H7 (cell line): ENCODE results near the gene ARHGAP25. TPM values are rescaled to one million over a fixed set of nuclear protein-coding genes. Genes with fewer than 3 reads are reported as not detected.

ENCODE experiments used
- DNase-seq: peaks from one replicate; pipeline ENCODE4 v3.0.0; 2012
- H3K27me3 ChIP-seq: 2 replicates; pipeline ENCODE4 v1.6.0; 2011; ENCODE audit warnings: mild to moderate bottlenecking, low read length; ENCODE audit not compliant: control insufficient read depth, insufficient read depth
- H3K36me3 ChIP-seq: replicated peaks from 2 replicates; pipeline ENCODE4 v1.5.1; 2011; ENCODE audit warnings: low read length; ENCODE audit not compliant: control insufficient read depth, insufficient read depth
- H3K4me3 ChIP-seq: 2 replicates; pipeline ENCODE4 v1.5.1; 2011; ENCODE audit warnings: low read depth, mild to moderate bottlenecking, control low read depth, low read length, moderate library complexity; ENCODE audit not compliant: insufficient read depth
- total RNA-seq: library from RNA; depleted of rRNA; stranded (reverse); fragments of >200 nt; shearing (Covaris generic); gene quantifications from 2 replicates; pipeline ENCODE4 v1.2.3, GENCODE V29; 2014

ARHGAP25 gene
- total RNA-seq, 1 experiment from 2014 or later, result 4.1 TPM

DNA sequence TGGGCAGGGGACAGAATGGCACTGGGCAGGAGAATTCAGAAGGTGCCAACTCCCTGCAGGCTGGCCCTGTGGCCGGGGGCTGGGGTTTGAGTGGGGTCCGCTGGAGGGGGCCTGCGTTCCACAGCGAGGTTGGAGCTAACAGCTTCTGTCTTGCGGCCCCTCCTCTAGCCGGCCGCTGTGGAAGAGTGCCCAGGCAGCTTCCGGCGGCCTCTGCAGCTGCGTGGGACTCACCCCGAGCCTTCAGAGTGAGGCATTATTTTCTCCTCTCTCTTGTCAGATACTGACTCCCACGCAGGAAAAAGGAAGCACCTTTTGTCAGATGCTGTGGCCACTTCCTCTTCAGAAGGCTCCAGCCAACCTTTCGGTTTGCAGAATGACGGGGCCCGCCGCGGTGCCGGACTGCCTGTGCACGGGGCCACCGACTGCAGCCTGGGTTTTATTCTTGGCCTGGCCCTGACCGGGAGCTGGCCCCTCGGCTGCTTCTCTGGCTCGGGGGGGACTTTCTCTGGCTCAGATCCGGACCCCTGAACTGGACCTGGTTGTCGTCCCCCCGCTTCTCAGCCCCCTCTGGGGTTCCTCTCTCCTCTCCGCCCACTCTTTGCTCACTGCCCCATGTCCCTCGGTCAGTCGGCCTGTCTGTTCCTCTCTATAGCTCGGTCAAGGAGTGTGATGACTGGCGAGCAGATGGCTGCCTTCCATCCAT lies 40.1 kb downstream of the ARHGAP25 start:
- H3K27me3 ChIP-seq, result no peaks in the 10 kb centered on the region
- no peaks in the 10 kb centered on the region for H3K36me3 ChIP-seq
- H3K4me3 ChIP-seq, result no peak overlapping the region
- no peak for DNase-seq

DNA sequence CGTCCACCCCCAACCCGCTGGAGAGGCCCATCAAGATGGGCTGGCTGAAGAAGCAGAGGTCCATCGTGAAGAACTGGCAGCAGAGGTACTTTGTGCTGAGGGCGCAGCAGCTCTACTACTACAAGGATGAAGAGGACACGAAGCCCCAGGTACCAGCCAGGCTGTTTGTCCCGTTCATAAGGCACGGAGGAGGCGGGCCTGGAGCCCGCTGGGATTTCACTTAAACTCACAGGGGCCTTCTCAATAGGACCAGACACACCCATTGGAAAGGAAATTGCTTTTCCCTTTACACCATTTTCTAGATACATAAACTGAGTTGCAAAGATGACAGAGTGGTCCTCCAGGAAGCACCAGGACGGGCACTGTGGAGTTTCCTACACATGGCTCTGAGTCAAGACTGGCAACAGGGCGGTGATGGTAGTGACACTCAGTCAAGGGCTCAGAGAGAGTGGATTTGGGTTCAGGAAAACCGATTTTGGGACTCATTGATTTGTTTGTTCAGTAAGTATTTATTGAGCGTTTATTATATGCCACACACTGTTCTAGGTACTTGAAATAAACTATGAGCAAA lies 40.7 kb downstream of the ARHGAP25 start:
- no peak overlapping the region for H3K4me3 ChIP-seq
- H3K36me3 ChIP-seq, result no peaks in the 10 kb centered on the region
- no peak for DNase-seq
- H3K27me3 ChIP-seq, result no peaks in the 10 kb centered on the region

DNA sequence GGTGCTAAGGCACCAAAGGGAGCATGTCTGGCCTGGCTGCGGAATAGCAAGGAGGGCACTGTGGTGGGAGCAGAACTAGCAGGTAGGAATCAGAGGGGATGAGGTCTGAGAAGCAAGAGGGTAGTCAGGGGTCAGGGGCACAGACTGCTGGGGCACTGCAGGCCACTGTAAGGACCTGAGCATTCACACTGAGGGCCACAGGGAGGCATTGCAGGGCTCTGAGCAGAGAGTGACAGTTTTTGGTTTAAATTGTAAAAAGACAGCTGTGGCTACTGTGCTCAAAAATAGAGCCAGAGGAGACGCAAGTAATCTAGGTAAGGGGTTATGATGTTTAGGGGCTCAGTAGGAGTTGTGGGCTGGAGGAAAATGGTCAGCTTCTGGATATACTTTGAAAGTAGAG lies 41.5 kb downstream of the ARHGAP25 start:
- DNase-seq, result peak; percentile 43
- Histone ChIP-seq H3K27me3 (no peaks in the 10 kb centered on the region), H3K4me3 (no peak overlapping the region), H3K36me3 (no peaks in the 10 kb centered on the region)

DNA sequence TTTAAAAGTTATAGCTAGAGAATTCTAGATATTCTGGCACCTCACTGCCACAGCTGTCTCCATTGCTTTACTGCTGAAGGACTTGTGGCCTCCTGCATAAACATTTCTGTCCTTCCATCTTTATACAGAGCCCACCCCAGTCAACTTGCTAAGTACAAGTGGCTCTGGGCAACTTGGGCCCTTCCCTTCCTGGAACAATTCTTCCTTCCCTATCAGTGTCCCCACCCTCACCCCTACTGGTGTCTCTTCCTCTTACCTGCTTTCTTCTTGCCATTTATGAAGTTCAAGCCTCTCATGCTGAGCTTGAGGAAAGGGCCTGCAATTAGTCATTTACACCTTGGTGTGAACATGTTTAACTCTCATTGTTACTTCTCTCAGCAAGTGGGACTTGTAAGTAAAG lies 45.0 kb downstream of the ARHGAP25 start:
- H3K27me3 ChIP-seq, result no peaks in the 10 kb centered on the region
- H3K4me3 ChIP-seq, result no peak overlapping the region
- DNase-seq, result no peak

DNA sequence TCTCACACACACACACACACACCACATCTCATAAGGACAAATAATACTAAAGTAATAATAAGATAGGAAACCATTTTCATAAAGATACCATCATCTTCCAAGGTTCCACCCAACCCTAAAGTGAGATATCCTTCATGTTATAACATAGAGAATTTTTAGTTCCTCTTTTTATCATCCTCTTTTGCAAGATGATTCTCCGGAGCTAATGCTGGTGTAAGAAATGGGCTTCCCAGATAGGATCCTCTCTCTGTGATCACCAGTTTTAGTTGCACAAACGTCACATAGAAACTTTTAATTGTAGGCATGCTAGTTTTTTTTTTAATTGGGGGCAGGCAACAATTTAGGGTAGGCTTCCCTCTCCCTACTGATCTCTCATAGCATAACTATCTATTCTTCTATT lies 49.6 kb downstream of the ARHGAP25 start:
- no peak for DNase-seq
- no peak overlapping the region for H3K4me3 ChIP-seq
- H3K27me3 ChIP-seq, result no peaks in the 10 kb centered on the region
- H3K36me3 ChIP-seq, result no peaks in the 10 kb centered on the region

More for the DNA sequence above, 45.0 kb downstream of the ARHGAP25 start:
- no peaks in the 10 kb centered on the region for H3K36me3 ChIP-seq

DNA sequence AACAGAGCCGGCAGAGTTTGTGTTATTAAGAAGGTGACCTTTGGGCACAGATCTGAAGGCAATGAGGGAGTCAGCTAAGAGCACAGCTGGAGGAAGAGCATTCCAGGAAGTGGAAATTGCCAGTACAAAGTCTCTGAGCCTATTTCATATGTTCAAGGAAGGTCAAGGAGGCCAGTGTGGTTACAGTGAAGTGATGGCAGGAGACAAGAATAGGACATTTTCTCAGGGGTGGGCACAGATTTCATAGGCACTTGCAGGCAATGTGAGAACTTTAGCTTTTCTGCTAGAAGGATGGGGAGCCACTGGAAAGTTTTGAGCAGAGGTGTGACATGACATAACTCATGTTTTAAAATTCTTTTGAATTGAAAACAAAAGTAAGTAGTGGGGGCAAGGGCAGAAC lies 50.3 kb downstream of the ARHGAP25 start:
- H3K36me3 ChIP-seq, result no peaks in the 10 kb centered on the region
- H3K4me3 ChIP-seq, result no peak overlapping the region
- no peaks in the 10 kb centered on the region for H3K27me3 ChIP-seq
- DNase-seq, result no peak

DNA sequence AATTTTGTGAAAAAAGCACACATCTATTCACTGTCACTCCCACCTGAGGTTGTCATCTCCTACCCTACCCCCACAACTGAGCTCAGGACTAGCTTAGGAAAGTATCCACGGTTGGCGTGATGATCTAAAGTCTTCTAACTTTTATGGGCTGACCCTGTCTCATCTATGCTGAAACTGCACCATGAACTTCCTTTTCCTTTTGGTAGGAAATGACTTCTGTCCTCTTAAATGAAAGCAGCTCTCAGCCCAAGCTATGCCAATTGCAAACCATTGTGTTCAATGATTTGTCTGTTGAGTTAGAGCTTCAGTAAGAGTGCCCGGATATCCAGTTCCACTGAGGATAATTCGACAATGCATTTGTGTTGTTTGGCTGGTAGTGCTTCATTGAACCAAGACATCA lies 52.7 kb downstream of the ARHGAP25 start:
- H3K27me3 ChIP-seq, result no peaks in the 10 kb centered on the region
- no peak overlapping the region for H3K4me3 ChIP-seq
- H3K36me3 ChIP-seq, result no peaks in the 10 kb centered on the region
- DNase-seq, result no peak

DNA sequence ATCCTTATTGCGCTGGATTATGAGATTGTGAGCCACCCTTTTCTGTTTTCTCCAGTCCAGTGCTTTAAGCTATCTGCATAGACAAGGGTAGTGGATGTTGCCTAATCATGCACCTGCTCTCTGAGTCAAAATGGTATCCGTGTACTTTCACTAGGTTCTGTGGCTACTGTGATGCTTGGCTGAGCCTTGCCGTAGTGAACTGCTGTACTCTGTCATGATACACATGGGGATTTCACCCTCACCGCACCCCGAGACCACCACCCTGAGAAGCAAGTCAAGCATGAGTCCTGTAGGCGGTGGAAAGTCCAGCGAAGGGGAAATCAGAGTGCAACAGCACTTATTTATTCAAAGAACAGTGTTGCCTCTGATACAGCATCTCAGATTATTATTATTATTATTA lies 55.0 kb downstream of the ARHGAP25 start:
- H3K4me3 ChIP-seq, result no peak overlapping the region
- DNase-seq, result no peak
- no peaks in the 10 kb centered on the region for H3K36me3 ChIP-seq
- H3K27me3 ChIP-seq, result no peaks in the 10 kb centered on the region

DNA sequence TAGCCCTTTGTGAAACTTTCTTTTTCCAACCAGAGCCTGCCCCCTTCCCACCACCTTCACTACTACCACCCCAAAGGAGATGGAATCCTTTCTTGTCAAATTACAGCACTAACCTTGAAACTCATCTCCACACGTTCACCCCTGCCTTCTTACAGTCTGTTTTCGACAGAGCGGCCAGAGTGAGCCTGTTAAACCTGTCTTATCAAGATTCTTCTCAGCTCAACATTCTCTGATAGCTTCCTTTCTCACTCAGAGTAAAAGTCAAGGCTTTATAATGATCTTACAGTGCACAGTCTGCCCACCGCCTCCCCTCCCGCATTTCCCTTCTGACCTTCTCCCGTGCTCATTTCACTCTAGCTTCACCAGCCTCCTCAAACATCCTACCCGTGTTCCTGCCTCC lies 56.0 kb downstream of the ARHGAP25 start:
- H3K36me3 ChIP-seq, result no peaks in the 10 kb centered on the region
- DNase-seq, result no peak
- H3K4me3 ChIP-seq, result no peak overlapping the region
- H3K27me3 ChIP-seq, result no peaks in the 10 kb centered on the region

DNA sequence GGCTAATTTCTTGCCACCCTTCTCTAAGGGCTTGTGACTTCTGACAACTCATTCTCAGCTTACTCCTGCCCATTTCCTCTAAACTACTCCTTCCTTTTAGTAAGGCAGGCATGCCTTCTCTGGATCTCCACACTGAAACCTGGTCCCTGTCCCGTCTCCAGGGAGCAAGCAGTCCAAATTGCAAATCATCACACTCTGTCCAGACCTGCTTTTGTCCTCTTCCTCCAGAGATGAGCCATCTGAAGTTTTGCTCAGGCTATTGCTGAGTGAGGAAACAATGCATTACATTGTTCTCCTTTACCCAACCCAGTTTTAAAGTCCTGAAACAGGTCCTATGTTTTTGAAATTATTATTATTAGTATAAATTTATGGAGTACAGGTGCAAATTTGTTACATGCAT lies 57.3 kb downstream of the ARHGAP25 start:
- DNase-seq, result no peak
- no peaks in the 10 kb centered on the region for H3K27me3 ChIP-seq
- H3K4me3 ChIP-seq, result no peak overlapping the region

DNA sequence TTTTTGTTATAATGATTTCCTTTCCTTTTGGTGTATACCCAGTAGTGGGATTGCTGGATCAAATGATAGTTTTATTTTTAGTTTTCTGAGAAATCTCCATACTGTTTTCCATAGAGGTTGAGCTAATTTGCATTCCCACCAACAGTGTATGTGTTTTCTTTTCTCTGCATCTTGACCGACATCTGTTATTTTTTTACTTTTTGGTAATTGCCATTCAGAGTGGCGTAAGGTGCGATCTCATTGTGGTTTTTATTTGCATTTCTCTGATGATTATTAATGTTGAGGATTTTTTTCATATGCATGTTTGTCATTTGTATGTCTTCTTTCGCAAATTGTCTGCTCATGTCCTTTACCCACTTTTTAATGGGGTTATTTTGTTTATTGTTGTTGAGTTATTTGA lies 58.1 kb downstream of the ARHGAP25 start:
- Histone ChIP-seq H3K36me3 (no peaks in the 10 kb centered on the region), H3K4me3 (no peak overlapping the region), H3K27me3 (no peaks in the 10 kb centered on the region)
- no peak for DNase-seq

More for the DNA sequence above, 57.3 kb downstream of the ARHGAP25 start:
- H3K36me3 ChIP-seq, result no peaks in the 10 kb centered on the region

DNA sequence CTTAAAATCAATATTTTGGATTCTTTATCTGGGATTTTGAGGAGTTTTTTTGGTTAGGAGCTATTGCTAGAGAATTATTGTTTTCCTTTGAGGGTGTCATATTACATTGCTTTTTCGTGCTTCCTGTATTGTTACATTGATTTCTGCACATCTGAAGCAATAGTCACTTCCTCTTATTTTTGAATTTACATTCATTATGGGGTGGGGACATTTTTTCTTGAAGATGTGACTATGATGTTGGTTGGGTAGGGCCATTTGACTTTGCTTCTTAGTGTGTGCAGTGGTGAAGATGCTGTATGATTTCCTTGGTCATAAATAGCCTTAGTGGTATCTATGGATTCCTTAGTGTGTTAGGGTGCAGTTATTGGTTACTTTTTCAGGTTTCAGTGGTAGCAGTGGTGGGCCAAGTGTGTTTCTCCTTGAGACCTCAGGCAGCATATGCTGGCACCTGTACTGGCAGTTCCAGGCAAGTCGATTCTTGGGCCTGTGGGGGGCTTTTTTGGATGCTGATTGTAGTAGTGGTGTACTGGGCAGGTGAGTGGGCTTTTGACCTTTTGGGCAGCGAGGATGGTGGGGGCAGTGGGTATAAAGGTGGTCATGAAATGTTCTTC lies 61.8 kb downstream of the ARHGAP25 start:
- H3K27me3 ChIP-seq, result no peaks in the 10 kb centered on the region
- no peak overlapping the region for H3K4me3 ChIP-seq
- DNase-seq, result no peak
- no peaks in the 10 kb centered on the region for H3K36me3 ChIP-seq

DNA sequence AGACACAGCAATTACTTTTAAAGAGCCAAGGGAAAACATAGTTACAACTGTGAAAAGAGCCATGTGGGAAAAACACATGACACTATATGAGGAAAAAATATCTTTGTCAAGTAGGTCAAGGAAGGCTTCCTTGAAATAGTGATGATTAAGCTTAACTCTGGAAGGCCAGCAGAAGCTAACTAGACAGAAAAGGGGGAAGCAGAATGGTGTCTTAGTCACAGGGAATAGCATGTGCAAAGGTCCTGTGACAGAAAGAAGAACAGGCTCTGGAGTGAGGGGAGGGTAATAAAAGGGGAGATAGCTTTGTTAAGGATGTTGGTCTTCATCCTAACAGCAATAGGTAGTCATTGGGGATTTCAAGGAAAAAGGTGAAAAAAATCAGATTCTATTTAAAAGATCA lies 64.0 kb downstream of the ARHGAP25 start:
- Histone ChIP-seq H3K36me3 (no peaks in the 10 kb centered on the region), H3K27me3 (no peaks in the 10 kb centered on the region), H3K4me3 (no peak overlapping the region)
- no peak for DNase-seq

DNA sequence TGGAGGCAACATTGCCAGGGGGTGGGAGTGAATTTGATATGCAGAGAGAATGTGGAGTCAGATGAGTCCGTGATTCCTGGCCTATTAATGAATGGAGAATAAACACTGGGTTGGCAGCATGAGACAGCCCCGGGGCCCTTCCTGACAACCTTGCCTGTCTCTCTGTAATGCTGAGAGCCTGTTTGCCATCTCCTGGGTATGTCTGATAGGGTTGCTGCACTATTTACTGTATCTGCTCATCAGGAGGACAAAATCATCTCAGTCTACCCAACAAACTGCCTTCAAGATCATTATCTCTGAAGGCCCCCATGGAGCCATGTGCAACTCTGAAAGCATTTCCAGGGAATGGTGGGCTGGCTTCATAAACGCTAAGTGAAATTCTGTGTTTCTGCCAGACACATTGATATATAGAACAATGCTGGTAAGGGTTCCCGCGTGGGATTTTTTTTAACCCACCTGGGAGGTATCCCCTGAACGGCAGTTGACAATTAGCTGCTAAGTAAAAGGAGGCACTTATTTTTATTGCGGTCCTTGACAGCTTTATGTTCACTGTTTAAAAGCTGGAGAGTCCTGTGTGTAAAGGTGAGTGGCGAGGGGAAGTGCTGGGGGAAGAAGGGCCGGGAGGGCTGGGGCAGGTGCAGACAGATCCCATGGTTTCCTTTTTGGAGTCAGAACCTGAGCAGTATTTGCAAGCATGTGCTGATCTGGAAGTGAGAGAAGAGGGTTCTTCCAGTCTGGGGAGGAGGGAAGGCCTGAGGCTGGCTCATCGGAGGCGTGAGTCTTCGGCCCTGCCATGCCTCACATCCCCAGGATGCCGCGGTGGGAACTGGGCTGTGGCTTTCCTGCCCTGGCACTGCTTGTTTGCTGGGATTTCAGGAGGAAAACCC lies 64.8 kb downstream of the ARHGAP25 start:
- Histone ChIP-seq H3K36me3 (no peaks in the 10 kb centered on the region), H3K4me3 (no peak overlapping the region), H3K27me3 (no peaks in the 10 kb centered on the region)
- DNase-seq, result peak; percentile 27

DNA sequence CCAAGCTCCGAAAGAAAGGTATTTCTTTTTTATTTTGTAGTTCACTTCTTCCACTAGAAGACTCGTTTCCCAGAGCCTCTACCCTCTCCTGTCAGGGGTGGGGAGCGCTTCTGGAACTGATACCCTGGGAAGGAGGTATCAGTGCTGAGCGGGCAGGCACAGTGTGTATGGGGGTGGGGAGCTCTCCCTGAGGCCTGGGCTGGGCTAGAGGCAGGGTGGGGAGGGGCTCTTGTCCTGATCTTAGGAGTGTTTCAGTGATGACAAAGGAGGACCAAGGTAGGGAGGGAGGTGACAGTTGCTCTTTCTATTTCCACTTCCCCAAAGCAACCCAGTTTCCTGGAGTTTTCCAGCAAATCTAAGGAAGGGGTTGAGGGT lies 65.4 kb downstream of the ARHGAP25 start:
- peak; percentile 60 for DNase-seq
- no peaks in the 10 kb centered on the region for H3K36me3 ChIP-seq
- no peak overlapping the region for H3K4me3 ChIP-seq
- no peaks in the 10 kb centered on the region for H3K27me3 ChIP-seq
